Left colon (tissue), 2 donors: ENCODE results near the gene TCF15. TPM values are rescaled to one million over a fixed set of nuclear protein-coding genes. Genes with fewer than 3 reads are reported as not detected.
"Not testable (repeated sequence)": the region's sequence is repeated elsewhere in the genome, so short reads cannot be mapped to it uniquely, and the experiment has no call there.

Experiments used
- ATAC-seq: fragments of 200-7000 bp; cut with Tn5 transposase; one replicate; pipeline ENCODE4 v1.9.1; 2020; ENCODE audit warnings: mild to moderate bottlenecking, moderate library complexity
- DNase-seq, 2 donors: peaks; one replicate each; pipeline ENCODE4 v3.0.0-alpha.2; 2020
- intact Hi-C, 2 donors: fragments of 100-400 bp; cut with DNase I in 1 of 2; cut with micrococcal nuclease in 1 of 2; formaldehyde crosslinking; loops; one replicate each; pipeline versions ENCODE4 v1.11.2 to v1.14.0; 2022; cut with DNase I, micrococcal nuclease
- total RNA-seq, 2 donors: library from RNA; stranded (reverse); fragmentation: NEBNext Ultra II Directional; extraction: Animal tissue kit (Norgen Biotek cat#: 25700); gene quantifications; one replicate each; pipeline ENCODE4 v1.2.1, GENCODE V29; 2021
- donor health status: DM: no; HTN: no; CAD: no.
- donor health status: DM: yes; HTN: yes; CAD: no.

TCF15 gene
- total RNA-seq, 2 donors from 2014 or later = 0.22 TPM; not detected in 1

DNA sequence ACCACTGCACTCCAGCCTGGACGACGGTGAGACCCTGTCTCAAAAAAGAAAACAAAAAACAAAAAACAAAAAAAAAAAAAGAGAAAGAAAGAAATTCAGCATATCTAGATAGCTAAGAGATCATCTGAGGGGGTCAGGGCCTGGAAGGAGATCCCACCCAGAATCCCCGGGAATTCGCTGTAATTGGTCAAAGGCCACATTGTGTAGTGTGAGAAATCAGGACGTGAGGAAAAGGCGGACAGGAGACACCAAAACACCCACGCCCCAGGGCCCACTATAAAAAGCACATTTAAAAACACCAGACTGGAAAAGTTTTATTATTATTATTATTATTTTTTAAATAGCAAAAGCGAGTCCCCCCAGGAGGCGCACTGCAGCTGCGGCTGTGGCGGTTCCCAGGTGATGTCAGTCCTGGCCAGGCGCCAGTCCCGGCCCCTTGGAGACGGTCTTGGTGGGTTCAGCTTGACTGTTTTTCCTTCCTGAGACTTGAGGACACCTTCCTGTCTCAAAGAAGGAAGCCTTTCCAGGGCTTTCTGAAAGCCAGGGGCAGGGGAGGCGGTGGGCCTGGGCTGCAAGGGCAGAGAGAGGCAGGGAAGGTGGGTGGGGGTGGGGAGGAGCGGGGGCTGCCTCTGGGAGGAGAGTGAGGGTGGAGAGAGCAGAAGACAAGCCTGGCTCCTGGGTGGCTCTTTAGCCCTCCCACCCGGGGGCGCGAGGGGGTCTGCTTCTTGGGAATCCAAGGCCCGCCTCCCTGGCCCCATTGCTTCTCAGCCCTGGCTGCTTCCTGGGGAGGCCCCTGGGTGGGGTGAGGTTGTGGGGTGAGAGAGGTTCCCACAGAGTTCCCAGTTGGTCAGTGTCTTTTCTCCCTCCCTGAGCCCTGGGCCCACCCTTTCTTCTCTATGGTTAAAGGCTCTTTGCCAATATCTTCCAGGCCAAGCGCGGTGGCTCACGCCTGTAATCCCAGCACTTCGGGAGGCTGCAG lies 14.5 kb downstream of the TCF15 start:
- ATAC-seq (no peak), DNase-seq (no peak)
- intact Hi-C loops = no loop called here

DNA sequence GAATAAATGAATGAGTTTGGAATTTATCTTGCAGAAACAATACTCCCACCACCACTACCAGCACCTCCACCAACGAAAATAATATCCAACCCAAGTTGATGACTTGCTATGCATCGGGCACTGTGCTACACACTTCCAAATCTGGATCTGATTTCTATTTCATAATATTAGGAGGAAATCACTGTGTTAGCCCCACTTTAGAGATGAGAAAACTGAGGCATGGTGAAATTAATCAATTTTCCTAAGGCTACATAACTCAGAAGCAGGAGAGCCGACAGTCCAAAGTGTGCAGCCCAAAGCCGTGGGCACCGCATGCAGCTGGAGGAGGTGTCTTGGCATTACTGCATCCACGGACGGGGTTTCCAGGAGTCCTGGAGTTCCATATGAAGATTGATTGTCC lies 17.6 kb downstream of the TCF15 start:
- intact Hi-C loops = no loop called here
- ATAC-seq = no peak
- no peak for DNase-seq

DNA sequence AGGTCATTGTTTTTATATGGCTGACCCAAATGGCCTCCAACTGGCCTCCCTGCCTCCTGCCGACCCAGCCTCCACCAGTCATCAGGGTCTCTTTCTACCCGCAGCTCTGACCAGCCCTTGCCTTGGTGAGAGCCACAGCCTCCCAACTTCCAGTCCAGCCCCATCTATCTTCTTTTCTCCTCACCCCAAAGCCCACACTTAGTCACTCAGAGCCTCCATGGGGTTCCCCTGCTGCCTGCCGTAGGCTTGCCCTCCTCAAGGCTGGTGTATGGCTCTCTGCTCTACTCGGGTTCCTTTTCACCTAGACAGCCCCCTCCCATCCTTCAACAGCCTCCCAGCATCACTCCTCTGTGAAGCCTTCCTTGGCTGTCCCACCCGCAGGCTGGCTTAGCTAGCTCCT lies 18.2 kb downstream of the TCF15 start:
- DNase-seq (no peak), ATAC-seq (no peak)
- intact Hi-C loops = no loop called here

DNA sequence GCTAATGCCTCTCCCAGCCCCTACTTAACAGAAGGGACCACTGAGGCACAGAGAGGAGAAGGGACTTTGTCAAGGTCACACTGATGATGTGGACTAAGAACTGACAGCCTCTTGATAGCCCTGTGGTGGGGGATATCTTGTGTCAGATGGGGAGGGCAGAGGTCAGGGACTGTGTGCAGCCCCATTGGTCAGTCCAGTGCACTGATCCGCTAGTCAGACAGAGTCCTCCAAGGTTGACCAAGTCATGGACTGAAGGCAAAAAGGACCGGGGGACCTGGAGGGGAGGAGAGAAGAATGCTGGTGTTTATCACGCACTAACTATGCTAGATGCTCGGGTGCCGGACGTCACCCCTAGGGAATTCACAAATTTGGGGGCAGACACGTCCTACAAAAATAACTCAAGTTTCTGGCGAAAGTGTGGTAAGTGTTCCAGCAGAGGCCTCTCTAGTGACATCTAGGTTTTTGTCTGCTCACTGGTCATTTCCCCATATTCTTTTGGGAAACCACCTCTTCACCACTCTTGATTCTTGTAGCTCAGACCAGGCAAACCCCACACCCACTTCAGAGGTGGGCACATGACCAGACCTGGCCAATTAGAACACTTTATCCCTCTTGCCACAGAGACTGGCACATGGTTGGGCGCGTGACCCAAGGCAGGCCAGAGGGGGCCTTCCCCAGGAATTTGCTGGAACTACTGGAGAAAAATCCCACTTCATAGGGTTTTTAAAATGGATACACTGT lies 21.0 kb downstream of the TCF15 start:
- DNase-seq = no peak
- ATAC-seq = no peak
- intact Hi-C loops = no loop called here

DNA sequence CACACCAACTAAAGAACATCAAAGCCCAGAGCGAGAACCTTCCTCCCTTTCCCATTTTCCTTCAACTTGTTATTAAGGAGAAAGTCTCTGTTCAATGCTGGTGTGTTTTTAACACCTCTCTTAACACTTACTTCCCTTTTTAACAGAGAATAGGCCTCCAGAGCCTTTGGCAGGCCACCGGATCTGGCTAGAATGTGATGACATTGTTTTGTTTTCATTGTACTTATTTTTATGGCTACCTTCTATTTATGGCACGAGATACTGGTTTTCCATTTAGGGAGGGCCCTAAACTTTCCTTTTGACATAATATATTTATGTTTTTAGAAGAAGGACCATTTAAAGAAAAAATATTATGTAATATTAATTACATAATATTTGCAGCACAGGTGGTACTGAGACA lies 21.6 kb downstream of the TCF15 start:
- no peak for DNase-seq
- intact Hi-C loops = no loop called here
- no peak for ATAC-seq

DNA sequence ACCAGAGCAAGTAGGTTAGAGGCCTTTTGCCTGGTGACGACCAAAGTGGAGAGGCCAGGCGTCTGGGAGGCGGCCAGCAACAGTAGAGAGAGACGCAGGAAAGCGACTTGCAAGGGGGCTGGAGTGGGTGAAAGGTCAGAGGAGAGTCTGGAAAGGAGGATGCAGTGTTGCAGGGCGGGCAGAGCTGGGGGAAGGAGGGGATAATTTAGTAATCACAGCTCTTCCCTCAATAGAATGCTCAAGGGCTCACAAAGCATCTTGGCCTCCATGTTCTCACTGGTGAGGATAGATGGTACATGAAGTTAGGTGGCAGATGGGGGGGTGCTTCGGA lies 25.2 kb downstream of the TCF15 start:
- intact Hi-C loops = no loop called here
- DNase-seq = no peak
- no peak for ATAC-seq

DNA sequence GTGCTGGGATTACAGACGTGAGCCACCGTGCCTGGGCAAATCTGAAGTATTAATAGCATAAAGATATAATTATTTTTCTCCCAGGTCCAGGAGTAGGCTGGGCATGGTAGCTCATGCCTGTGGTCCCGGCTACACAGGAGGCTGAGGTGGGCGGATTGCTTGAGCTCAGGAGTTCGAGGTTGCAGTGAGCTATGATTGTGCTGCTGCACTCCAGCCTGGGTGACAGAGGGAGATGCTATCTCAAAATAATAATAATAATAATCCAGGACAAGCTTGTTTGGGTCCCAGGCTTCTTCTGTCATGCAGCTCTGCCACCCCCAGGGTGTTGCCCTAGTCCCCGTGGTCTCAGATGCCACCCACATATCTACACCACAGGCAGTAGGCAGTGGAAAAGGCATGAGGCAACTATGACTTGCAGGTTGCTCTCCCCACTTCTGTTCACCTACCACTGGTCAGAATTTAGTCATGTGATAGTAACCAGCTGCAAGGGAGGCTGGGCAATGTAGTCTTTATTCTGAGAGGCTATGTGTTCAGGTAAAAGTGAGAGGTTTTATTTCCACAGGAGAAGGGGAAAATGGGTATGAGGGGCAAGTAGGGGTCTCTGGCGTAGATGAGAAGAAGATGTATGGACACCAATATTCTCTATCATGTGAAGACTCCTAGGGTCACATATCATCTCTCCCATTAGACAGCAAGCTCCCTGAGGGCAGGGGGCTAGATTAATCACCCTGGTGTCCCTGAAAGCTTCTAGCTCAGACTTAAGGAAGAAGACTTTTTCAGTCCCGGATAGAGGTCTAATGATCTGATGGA lies 25.7 kb downstream of the TCF15 start:
- DNase-seq (no peak), ATAC-seq (no peak)
- intact Hi-C loops = no loop called here

DNA sequence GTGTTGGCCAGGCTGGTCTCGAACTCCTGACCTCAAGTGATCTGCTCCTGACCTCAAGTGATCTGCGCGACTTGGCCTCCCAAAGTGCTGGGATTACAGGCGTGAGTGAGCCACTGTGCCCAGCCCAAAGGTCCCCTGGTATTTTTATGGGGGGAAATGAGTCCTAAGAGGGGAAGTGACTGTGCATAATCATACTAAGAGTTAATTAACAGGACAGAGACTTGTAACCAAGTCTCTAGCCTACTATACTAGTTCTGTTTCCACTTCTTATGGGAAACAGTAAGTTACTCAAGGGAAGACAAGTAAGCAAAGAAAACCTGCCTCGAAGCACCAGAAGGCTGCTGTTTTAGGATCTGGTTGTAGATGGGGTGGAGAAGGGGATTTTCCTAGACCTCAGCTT lies 27.9 kb downstream of the TCF15 start:
- intact Hi-C loops = no loop called here

DNA sequence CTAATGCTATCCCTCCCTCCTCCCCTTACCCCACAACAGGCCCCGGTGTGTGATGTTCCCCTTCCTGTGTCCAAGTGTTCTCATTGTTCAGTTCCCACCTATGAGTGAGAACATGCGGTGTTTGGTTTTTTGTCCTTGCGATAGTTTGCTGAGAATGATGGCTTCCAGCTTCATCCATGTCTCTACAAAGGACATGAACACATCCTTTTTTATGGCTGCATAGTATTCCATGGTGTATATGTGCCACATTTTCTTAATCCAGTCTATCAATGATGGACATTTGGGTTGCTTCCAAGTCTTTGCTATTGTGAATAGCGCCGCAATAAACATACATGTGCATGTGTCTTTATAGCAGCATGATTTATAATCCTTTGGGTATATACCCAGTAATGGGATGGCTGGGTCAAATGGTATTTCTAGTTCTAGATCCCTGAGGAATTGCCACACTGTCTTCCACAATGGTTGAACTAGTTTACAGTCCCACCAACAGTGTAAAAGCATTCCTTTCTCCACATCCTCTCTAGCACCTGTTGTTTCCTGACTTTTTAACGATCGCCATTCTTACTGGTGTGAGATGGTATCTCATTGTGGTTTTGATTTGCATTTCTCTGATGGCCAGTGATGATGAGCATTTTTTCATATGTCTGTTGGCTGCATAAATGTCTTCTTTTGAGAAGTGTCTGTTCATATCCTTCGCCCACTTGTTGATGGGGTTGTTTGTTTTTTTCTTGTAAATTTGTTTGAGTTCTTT lies 31.0 kb downstream of the TCF15 start:
- DNase-seq, intact Hi-C loops, ATAC-seq: not testable (repeated sequence)

More for the DNA sequence above, 27.9 kb downstream of the TCF15 start:
- ATAC-seq = no peak
- no peak for DNase-seq

DNA sequence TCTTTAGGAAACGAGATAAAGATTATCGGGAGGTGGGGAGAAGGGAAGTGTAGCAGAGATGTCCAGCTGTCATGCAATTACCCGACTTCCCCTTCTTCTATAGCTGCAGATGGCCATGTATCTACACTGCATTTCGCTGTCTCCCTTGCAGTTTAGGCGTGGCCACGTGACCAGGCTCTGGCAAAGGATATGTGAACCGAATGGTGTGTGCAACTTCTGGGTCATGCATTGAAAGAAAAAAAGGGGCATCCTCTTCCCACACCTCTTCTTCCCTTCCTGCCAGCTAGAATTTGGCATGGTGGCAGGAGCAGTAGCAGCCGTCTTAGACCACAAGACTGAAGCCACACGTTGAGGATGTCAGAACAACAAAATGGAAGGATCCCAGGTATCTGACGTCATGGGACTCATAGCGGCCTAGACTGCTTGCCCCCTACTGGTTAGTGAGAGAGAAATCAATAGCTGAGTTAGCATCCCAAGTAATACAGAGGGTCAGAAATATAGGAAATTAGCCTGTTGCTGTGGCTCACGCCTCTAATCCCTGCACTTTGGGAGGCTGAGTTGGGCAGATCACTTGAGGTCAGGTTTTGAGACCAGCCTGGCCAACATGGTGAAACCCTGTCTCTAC lies 32.8 kb downstream of the TCF15 start:
- no peak for DNase-seq
- intact Hi-C loops = no loop called here
- no peak for ATAC-seq

DNA sequence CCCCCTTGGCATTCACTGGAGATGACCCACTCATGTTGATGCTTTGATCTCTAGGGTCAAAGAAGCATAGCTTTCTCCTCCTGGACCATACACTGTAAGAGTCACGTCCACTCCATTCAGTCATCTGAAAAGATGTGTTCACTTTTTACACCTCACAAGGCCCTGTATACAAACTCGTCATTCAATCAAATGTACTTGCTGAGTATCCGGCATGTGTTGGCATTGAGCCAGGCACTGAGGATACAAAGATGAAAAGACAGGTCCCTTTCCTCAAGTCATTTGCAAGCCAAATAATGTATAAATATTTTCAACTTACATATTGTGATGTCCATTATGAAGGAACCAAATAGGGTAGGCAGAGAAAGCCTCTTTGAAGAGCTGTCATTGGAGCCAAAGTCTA lies 34.0 kb downstream of the TCF15 start:
- intact Hi-C loops = no loop called here
- DNase-seq = no peak
- no peak for ATAC-seq

DNA sequence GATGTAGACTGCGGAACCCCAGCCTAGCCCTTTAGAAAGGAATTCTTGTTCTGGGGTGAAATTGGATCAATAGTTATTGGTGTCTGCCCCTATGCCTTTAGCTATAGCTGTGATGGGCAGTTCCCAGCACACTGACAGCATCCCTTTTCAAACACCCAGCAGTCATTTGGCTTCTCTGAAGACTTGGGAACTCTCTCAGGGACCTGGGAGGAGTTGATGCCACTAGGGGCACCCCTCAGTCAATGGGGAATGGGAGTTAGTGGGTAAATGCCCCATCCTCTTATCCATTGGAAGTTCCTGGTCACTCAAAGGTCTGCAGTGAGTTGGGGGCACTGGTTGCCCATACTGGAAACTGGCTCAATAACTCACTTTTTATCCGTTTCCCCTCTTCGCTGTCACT lies 34.9 kb downstream of the TCF15 start:
- intact Hi-C loops = no loop called here
- DNase-seq (no peak), ATAC-seq (no peak)

DNA sequence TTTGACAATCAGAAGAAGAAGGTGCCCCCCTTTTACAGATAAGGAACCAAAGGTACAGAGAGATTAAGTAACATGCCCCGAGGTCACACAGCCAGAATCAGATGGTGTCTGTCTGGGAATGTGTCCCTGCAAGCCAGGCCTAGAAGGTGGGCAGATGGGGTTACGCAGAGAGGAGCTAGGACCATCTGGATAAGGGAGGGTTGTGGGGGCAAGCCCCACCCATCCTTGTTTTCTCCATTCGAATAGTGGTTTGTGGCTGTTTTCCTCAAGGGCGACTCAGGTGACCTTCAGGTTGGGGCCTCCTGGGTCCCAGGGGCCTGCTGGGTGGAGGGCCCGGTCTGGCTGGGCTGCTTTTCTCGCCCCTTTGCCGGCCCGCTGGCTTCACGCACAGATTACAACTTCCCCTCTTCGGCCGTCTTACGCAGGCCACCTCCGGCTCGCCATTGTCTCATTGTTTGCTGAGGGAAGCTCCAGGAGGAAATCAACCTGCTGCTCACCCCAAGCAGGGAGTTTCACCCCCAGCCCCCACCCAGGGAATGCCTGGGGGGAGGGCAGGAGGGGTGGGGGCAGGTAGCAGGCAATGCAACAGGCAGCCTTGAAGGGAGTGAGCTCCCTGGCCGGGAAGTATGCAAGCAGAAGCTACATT lies 35.7 kb downstream of the TCF15 start:
- ATAC-seq (peak; percentile 35), DNase-seq (no peak)
- intact Hi-C loops = no loop called here

DNA sequence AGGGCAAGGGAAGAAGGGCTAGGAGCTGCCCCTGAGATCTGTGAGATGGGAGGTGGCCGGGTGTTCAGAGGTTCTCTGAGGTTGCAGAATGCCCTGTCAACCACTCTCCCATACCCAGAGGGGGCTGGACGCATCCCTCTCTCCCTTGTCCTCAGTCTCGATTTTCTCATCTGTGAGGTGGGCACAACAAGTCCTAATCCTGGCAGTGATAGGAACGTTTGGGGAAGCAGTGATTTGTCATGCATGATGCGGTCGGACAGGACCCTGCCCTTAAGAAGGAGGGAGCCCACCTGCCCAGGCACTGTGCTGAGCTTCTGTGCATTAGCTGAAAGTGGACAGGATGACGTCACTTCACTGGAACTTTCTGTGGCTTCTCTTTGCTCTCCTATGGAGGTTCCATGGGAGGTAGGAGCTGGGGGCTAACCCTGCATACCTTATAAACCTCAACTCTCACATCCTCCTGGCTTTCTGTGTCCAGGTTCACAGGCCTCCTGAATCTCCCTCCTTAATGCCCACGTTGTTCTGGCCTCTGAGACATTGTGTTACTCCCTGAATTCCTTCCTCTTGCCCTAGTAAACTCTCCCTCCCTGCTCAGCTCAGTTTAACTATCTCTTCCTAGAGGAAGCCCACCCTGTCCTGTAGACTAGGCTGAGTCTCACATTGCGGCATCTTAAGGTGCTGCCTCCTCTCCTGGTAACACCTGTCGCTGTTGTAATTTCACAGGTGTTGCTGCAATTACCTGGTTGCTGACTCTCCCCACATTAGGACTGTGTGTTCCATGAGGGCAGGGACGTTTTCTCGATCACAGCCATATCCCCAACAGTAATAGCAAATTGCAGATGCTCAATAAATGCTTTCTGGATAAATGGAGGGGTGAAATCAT lies 36.5 kb downstream of the TCF15 start:
- intact Hi-C loops = no loop called here
- no peak for ATAC-seq
- no peak for DNase-seq

DNA sequence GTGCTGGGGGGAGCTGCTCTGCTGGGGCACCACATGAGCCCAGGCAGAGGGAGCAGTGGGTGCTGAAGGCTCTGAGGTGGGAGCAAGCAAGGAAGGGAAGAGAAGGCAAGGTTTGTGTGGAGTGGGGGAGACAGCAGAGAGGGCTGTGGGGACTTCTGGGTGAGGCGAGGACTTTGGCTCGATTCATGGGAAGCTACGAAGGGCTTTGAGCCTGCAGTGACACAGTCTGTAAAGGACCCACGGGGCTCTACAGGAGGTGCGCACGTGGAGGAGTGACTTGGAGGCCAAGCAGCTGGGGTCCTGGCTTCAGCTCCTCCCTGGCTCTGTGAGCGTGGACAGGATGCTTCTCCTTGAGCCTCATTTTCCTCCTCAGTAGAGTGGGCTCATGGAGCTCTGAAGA lies 37.4 kb downstream of the TCF15 start:
- ATAC-seq (no peak), DNase-seq (no peak)
- intact Hi-C loops = no loop called here

DNA sequence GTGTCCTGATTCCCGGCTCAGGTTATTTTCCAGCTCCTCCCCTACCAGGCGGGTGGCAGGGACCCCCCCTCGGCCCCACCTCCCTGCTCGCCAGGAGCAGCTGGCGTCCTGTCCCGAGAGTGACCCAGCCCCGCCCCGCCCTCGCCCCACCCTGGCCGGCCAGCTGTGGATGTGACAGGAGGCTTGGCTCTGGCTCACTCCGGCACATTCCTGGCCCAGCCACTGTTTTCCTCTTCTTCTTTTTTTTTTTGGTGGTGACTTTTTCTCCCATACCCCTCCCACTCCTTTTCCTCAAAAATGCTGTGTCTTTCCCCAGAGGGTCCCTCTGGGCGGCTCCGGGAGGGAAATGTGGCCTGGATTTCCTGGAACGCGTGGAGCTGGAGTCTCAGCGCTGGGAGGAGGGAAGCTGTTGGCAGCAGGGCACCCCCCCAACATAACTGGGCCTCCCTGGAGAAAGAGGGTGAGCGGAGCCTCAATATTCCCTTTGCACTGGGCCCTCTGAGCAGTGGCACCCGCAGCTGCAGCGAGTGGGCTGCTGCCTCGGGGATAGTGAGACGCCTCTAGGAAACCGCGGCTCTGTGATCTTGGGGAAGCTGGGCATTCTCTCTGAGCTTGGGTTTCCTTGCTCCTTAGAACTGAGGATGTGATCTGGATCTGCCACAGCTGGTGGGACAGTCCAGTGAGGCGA lies 38.2 kb downstream of the TCF15 start:
- peak; percentile 97 for ATAC-seq
- intact Hi-C loops = no loop called here
- peak; percentile 62 to 75 for DNase-seq
